Endothelial cell (in vitro differentiated cells): ENCODE measurements around the gene EBF3. TPM values are rescaled to one million over a fixed set of nuclear protein-coding genes. Genes with fewer than 3 reads are reported as not detected.

Experiments
- DNase-seq: peaks from one replicate; pipeline ENCODE4 v3.0.0; 2021; ENCODE audit warnings: low spot score
- H3K27ac Mint-ChIP-seq: one replicate; pipeline ENCODE4 v1.8.0; 2021; ENCODE audit warnings: mixed read lengths, inconsistent platforms; ENCODE audit not compliant: unreplicated experiment
- H3K27me3 Mint-ChIP-seq: one replicate; pipeline ENCODE4 v1.8.0; 2021; ENCODE audit warnings: mild to moderate bottlenecking, moderate library complexity, mixed read lengths, inconsistent platforms; ENCODE audit not compliant: unreplicated experiment
- H3K36me3 Mint-ChIP-seq: one replicate; pipeline ENCODE4 v1.8.0; 2021; ENCODE audit warnings: mild to moderate bottlenecking, low read depth, mixed read lengths, inconsistent platforms; ENCODE audit not compliant: unreplicated experiment
- H3K4me1 Mint-ChIP-seq: one replicate; pipeline ENCODE4 v1.8.0; 2021; ENCODE audit warnings: mild to moderate bottlenecking, mixed read lengths, inconsistent platforms; ENCODE audit not compliant: unreplicated experiment
- H3K4me3 Mint-ChIP-seq: one replicate; pipeline ENCODE4 v1.8.0; 2021; ENCODE audit warnings: mild to moderate bottlenecking, mixed read lengths, inconsistent platforms; ENCODE audit not compliant: unreplicated experiment
- H3K9me3 Mint-ChIP-seq: one replicate; pipeline ENCODE4 v1.8.0; 2021; ENCODE audit warnings: mixed read lengths, inconsistent platforms; ENCODE audit not compliant: unreplicated experiment
- CTCF ChIP-seq: fragments of 200-600 bp; sonication (generic); IDR thresholded peaks from one replicate; pipeline ENCODE4 v1.5.0; 2021; ENCODE audit warnings: antibody characterized with exemption; ENCODE audit not compliant: unreplicated experiment
- total RNA-seq: library from RNA; stranded (reverse); fragmentation: NEBNext Ultra II Directional; extraction: Animal tissue kit (Norgen Biotek cat#: 25700); gene quantifications from one replicate; pipeline ENCODE4 v1.2.1, GENCODE V29; 2021; ENCODE audit not compliant: unreplicated experiment

The EBF3 gene
- total RNA-seq, 1 donor from 2014 or later, result 1.3 TPM

GRCh38 chr10:129968853-129969183 lies 4.7 kb upstream of the EBF3 start:
- DNase-seq, result peak; percentile 92
- peak; percentile 79 for TF ChIP-seq CTCF
- Mint-ChIP-seq H3K27me3 (peaks cover 18% of the 10 kb centered on the region), H3K4me3 (no peak overlapping the region), H3K36me3 (peaks cover 4% of the 10 kb centered on the region), H3K27ac (no peak overlapping the region), H3K4me1 (peaks cover 21% of the 10 kb centered on the region), H3K9me3 (no peaks in the 10 kb centered on the region)

DNA sequence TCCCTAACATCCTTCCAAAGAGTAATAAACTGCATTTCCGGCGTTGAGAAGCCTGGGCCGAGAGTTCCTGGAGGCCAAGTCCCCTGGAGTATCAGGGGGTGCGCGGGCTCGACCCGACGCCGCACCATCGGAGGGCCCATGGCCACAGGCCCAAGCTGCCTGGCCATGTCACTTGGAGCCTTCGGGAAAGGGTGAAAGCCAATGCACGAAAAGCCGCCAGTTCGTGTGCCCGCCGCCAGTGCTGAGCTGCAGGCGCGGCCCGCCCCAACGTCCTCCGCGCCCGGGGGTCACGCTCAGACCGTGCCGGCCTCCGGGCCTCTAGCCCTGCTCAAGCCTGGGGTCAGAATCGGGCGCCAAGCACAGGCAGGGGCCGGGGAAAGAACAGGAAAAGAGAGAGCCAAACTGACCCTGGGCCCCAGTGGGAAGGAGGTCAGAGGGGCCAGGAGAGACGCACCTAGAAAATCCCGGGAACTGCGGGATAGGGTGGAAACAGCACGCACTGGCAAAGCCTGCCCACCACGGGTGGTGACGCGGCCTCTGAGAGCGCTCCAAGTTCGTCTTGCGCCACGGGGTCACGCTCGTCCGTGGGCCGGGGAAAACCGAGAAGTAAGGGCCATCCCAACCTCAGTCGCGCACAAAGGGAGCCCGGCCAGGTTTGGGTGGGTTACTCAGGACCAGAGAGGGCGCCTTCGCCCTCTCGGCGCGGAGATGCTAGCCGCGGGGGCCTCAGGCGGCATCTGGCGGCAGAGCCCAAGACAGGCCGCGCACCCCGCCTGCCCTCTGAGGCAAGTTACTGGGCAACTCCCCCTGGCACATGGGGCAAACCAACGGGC lies 4.2 kb upstream of the EBF3 start:
- H3K4me1 Mint-ChIP-seq, result peaks cover 21% of the 10 kb centered on the region
- H3K27ac Mint-ChIP-seq, result no peak overlapping the region
- TF ChIP-seq CTCF, result no peak
- H3K36me3 Mint-ChIP-seq, result peaks cover 4% of the 10 kb centered on the region
- H3K27me3 Mint-ChIP-seq, result peaks cover 14% of the 10 kb centered on the region
- H3K4me3 Mint-ChIP-seq, result no peak overlapping the region
- peak; percentile 24 for DNase-seq
- H3K9me3 Mint-ChIP-seq, result no peaks in the 10 kb centered on the region

- H3K27ac Mint-ChIP-seq, result no peak overlapping the region
- peaks cover 6% of the 10 kb centered on the region for H3K36me3 Mint-ChIP-seq
- H3K4me3 Mint-ChIP-seq, result no peak overlapping the region
- no peaks in the 10 kb centered on the region for H3K9me3 Mint-ChIP-seq
- no peak for TF ChIP-seq CTCF
- H3K27me3 Mint-ChIP-seq, result peaks cover 18% of the 10 kb centered on the region
- DNase-seq, result no peak
- peaks cover 24% of the 10 kb centered on the region for H3K4me1 Mint-ChIP-seq
These were observed 3.5 kb upstream of the EBF3 start for GRCh38 chr10:129967579-129968019.

DNA sequence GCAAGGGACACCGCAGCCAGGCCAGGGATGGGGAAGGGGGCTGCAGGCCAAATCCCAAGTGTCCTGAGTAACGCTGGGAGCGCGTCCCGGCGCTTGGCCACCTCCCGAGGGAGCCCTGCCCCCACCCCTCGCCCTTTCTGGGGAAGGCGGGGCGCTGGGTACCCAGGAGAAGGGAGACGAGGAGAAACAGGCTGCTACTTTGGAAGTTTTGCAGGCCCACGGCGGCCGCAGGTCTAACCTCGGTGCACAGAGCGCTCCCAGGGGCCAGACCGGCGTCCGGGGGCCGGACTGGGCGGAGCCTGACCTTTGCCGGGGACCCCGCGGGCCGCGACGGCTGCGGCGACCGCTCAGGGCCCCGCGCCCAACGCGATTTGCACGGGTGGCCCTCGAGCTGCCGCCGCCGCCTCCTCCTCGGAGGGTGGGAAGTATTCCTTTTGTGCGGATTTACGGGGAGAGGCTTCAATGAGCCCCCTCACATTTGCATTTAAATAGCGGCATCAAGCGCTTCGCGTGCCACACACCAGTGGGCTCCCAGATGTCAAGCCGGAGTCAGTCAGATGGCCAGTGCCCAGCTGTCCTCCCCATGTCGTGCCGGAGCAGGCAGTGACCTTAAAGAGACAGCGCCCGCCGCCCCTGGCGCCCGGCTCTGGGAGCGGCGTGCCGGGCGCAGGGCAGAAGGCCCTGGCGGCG lies 3.0 kb upstream of the EBF3 start:
- Mint-ChIP-seq H3K4me3 (no peak overlapping the region), H3K27me3 (peaks cover 20% of the 10 kb centered on the region), H3K36me3 (peaks cover 7% of the 10 kb centered on the region), H3K27ac (no peak overlapping the region), H3K4me1 (peaks cover 25% of the 10 kb centered on the region), H3K9me3 (no peaks in the 10 kb centered on the region)
- no peak for DNase-seq
- TF ChIP-seq CTCF, result no peak

- no peak overlapping the region for H3K4me3 Mint-ChIP-seq
- no peak for DNase-seq
- H3K36me3 Mint-ChIP-seq, result peaks cover 4% of the 10 kb centered on the region
- no peaks in the 10 kb centered on the region for H3K9me3 Mint-ChIP-seq
- H3K27ac Mint-ChIP-seq, result no peak overlapping the region
- peaks cover 23% of the 10 kb centered on the region for H3K27me3 Mint-ChIP-seq
- peaks cover 25% of the 10 kb centered on the region for H3K4me1 Mint-ChIP-seq
- TF ChIP-seq CTCF, result no peak
These were observed 2.4 kb upstream of the EBF3 start for GRCh38 chr10:129966370-129966888.
